Embryonic facial prominence (tissue), 1 donor: ENCODE data around the gene SLC25A25.
"Not testable (repeated sequence)": the region's sequence is repeated elsewhere in the genome, so short reads cannot be mapped to it uniquely, and the experiment has no call there.

ENCODE experiments used
- DNase-seq: peaks from one replicate; pipeline ENCODE4 v3.0.0-alpha.2; 2016; ENCODE audit errors: extremely low spot score

Gene SLC25A25

GRCh38 chr9:128109050-128109709 lies 41.1 kb downstream of the SLC25A25 start:
- no peak for DNase-seq

DNA sequence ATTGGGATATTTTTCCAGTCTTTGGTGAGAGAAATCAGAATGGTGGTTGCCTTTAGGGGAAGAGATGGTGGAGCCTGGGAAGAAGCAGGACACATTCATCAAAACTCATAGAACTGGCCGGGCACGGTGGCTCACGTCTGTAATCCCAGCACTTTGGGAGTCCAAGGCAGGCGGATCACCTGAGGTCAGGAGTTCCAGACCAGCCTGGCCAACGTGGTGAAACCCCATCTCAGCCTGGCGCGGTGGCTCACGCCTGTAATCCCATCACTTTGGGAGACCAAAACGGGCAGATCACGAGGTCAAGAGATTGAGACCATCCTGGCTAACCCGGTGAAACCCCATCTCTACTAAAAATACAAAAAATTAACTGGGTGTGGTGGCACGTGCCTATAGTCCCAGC lies 43.7 kb downstream of the SLC25A25 start:
- DNase-seq = not testable (repeated sequence)

DNA sequence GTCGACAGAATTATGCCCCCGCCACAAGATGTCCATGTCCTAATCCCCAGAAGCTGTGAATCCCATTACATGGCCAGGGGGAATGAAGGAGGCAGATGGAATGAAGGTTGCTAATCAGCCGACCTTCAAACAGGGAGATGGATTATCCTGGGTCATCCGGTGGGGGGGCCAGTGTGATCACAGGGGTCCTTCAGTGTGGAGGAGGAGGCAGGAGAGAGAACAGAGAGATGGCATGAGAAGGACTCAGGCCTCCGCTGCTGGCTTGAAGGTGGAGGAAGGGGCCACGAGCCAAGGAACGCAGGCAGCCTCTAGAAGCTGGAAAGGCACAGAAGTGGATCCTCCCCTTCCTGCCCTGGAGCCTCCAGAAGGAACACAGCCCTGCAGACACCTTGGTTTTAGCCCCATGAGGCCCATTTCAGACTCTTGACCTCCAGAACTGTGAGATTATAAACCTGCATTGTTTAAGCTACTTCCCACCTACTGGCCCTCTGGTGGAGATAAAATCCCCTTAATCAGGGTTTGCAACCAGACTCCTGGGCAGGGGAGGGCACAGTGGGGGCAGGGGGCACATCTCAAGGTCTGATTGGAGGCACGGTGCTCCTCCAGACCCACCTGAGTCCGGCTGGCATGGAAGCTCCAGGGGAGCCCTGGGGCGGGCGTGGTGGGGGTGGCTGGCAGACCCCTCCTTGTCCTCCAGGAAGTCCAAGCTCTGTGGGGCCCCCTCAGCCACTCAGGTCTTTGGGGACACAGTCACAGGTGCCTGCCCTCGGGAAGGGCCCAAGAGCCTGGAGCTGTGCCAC lies 45.7 kb downstream of the SLC25A25 start:
- DNase-seq = no peak

DNA sequence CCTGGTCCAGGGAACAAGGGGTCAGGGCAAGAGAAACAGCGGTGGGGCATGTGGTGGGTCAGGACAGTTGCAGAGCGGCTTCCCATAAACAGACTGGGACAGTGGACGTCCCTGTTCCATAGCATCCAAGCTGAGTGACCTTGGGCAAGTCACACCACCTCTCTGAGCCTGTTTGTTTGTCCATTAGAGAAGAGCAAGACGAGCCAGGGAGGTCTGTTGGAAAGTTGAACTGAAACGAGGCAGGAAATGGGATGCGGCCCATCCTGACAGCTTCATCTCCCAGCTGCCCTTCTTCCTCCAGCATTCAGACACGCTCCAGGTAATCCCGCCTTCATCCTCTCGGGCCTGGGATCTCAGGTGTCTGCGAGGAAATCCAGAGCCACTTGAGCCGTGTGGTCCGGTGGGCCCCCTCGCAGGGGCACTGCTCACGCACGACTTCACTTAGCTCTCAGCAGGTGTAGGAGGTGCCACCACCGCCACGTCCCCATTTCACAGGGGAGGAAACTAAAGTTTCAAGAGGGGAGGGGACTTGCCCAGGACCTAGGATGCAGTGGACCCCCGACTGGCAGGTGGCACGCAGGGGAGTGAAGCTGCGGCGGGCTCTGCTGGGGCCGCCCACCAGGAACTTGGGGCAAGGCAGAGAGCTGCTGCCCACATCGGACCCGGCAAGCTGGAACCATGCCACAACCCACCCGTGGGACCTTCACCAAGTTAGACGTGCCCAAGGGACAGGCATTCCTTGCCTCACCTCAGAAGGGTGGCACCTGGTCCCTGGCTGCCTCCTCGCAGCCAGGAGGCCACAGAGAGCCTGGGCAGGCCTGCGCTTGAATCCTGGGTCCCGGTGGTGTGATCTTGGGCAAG lies 46.5 kb downstream of the SLC25A25 start:
- no peak for DNase-seq

GRCh38 chr9:128115187-128116103 lies 47.4 kb downstream of the SLC25A25 start:
- no peak for DNase-seq

DNA sequence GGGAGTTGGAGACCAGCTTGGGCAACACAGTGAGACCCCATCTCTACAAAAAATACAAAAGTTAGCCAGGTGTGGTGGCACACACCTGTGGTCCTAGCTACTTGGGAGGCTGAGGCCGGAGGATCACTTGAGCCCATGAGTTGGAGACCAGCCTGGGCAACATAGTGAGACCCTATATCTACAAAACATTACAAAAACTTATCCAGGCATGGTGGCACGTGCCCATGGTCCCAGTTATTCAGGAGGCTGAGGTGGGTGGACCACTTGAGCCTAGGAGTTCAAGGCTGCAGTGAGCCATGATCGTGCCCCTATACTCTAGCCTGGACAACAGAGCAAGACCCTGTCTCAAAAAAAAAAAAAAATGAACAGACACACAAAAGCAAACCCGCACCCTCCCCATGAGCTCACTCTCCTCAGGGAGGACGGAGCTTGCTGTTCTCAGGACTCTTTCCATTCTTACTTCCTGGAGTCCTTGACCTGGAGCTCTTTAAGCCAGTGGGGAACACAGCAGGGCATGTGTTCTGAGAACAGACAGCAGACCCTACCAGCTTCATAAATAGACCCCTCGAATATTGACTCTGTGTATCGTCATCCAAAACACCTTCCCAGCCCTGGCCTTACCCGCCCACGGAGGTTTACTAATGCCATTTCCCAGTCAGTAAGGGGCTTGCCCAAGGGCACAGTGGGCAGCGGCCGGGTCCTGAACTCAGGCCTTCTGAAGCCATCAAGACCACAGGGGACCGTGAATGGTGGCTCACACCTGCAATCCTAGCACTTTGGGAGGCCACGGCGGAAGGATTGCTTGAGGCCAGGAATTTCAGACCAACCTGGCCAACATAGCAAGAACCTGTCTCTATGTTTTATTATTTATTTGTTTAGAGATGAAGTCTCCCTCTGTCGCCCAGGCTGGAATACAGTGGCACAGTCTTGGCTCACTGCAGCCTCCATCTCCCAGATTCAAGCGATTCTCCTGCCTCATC lies 48.4 kb downstream of the SLC25A25 start:
- no peak for DNase-seq

- peak; percentile 58 for DNase-seq
Measured at GRCh38 chr9:128117613-128118471, 49.8 kb downstream of the SLC25A25 start.

GRCh38 chr9:128118472-128118857 lies 50.4 kb downstream of the SLC25A25 start:
- no peak for DNase-seq

DNA sequence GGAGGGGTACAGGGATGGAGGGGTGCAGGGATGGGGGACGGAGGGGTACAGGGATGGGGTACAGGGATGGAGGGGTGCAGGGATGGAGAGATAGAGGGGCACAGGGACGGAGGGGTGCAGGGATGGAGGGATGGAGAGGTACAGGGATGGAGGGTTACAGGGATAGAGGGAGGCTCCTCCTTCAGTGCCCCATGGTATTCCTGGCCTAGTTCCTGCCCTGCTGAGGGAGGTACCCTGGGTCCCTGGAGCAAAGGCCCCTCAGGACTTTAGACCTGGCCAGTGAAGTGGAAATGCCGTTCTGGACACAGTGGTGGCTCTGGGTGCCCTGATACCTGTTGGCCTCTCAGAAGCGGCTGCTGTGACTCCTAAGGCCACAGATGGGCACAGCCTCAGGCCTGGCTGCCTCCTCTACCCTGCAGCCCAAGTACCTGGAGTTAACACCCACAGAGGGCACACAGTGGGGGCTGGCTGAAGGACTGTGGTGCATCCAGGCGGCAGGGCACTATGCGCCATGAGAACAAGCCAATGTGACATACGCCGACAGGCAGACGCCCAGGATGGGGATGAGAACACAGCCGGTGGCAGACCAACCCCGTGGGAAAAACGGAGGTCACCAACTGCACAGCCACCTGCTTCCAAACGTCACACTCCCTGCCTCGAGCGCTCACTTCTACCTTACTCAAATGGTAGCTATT lies 51.1 kb downstream of the SLC25A25 start:
- no peak for DNase-seq

DNA sequence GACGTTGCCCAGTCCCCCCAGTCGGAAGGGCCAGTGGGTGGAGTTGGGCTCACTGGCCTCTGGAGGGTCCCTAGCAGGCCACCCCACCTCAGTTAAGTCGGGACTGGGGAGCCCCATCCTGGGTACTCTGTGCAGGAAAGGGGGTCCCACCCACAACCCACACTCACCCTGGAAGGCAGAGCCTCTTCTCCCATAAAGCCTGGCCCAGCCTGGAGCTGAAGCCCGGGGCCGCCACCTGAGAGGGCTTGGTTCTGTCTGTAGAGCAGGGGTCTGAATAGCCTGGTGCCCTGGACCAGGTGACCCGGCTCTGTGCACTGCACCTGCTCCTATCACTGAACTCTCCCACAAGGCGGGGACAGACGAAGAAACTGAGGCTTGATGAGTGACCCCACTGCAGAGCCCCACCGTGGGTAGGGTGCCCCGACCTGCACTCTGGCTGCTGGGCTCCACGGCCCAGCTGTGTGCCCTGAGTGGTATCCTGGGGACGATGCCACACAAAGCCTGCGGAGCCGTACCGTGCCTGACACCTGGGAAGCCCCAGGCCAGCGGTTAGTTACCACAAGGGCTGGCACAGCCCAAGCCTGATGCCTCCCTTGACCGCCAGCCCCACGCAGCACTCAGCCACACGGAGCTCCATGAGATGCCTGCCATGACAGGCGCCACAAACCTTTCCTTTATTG lies 52.2 kb downstream of the SLC25A25 start:
- DNase-seq = no peak

DNA sequence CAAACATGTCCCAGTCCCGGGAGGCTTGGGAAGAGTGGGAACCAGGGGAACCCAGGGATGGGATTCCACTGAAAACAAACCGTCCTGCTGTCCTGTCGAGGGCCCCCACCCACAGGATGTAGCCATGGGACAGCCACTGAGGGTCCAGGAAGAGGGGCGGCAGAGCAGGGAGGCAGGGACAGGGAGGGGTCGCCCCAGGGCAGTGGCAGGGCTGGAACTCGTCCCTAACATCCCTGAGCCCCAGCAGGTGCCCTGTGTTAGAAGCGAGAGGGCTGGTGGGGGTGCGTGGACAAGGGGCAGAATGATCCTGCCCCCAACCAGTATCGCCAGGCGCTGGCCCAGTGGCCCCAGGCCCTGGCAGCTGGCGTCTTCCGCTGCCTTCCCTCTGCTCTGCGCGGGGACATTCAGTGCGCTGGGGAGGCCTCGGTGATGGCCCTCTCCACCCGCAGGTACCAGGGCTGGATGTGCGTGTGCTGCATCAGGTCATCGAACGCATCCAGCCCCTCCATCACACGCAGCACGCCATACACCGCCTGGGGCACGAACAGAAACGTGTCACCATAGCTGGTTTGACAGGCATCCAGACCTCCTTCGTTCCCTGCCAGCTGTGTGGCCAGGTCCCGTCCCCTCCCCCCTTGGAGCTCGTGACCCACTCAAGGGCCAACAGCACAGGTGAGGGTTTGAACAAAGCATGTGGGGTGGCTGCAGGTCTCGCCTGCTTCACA lies 52.9 kb downstream of the SLC25A25 start:
- DNase-seq = no peak

DNA sequence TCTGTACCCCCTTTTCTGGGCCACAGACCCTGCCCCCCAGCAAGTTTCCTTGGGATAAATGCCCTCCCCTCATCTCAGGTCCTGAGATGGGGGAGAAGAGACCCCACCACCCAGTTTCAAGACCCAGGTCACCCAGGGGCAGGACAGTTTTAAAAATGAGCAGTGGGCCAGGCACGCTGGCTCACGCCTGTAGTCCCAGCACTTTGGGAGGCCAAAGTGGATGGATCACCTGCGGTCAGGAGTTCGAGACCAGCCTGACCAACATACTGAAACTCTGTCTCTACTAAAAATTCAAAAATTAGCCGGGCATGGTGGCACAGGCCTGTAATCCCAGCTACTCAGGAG lies 53.4 kb downstream of the SLC25A25 start:
- no peak for DNase-seq

DNA sequence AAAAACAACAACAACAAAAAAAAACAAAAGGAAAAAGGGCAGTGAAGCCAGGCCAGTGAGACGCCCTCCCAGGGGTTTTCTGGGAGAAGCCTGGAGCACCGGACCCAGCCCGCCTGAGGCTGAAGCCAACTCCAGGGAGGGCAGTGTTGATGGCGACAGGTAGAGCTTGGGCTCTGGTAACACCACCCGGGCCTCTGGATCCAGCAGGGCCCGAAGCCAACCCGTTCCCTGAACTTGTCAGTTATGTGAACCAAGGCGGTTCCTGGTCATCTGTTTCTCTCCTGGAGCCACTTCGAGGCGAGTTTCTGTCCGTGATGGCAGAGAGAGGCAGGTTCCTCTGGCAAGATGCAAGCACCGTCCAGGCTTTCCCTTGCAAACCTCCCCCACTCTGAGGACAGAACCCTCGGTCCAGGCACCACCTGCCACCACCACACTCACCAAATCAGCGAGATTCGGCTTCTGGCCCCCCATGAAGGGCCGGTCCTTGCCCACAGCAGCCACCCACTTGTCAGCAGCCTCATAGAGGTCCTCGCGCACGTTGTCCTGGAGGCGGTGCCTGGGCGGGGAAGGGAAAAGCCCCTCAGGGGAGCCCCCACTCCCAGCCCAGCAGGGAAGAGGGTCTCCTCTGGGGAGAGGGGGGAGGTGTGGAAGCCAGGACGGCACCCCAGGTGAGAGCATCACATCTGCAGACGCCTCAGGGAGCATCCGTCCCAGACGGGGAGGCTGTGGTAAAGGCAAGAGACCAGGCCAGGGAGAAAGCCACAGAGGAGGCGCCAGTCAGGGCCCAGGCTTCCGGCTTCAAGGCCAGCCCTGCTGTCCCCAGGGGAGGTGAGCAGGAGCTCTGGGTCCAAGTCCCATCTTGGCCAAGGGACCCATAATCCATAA lies 54.1 kb downstream of the SLC25A25 start:
- DNase-seq = no peak

GRCh38 chr9:128122809-128123175 lies 54.8 kb downstream of the SLC25A25 start:
- DNase-seq = no peak

DNA sequence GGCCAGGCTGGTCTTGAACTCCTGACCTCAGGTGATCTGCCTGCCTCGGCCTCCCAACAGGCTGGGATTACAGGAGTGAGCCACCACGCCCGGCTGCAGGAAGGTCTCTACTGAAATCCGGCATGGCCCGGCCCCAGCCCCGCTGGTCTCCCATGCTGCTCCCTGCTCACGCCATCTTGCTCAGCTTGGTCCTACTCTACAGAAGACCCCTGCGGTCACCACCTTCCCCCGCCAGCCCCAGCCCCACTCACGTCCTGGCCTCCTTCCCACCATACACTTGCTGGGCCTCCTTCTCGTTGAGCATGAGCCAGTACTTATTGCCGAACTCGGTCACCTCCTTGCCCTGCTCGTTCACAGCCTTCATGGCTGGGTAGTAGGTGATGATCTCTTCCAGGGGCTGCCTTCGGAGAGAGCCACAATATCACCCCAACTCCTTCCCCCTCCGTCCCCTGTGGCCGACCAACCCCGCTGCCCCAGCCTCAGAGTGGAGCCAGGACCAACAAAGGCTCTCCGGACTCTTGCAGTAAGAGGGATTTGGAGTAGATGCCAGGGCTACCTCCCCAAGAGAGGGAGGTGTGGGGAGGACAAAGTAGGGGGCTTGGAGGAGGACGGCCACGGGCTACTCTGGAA lies 55.5 kb downstream of the SLC25A25 start:
- DNase-seq = no peak

DNA sequence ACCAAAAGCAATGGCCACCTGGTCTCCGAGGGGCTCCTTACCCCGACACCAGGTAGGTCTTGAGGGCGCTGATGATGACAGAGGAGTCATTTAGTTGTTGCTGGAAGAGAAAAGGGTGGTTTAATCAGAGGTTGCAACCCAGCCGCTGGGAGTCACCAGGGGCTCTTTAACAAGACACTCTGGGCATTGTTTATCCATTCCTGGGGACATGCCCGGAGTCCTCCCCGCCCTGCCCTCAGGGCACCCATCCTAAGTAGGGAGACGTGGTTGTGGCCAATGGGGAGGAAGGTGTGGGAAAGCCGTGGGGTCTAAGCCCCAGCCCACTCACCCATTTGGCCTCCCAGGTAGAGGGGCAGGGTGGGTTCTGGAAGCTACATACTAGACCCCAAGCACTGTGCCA lies 56.4 kb downstream of the SLC25A25 start:
- no peak for DNase-seq
